ENCODE measurements around the gene PLEKHH2.

PLEKHH2 gene

DNA sequence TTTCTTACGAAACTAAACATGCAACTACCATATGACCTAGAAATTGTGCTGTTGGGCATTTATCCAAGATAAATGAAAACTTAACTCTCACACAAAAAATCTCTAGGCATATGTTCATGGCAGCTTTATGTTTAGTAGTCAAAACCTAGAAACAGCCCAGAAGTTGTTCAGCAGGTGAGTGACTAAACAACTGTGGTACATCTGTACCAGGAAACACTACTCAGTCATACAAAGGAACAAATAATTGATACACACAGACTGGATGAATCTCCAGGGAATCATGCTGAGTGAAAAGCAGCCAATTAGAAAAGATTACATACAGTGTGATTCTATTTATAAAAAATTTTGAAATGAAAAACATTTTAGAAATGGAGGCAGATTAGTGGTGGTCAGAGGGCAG is 166.1 kb downstream of the PLEKHH2 start:
- in situ Hi-C loops (cut with MboI; ENCODE audit: low sequenced_read_pairs): no loop called here

- in situ Hi-C loops (cut with MboI; ENCODE audit: low sequenced_read_pairs): no loop called here
Observed at GRCh38 chr2:43806719-43807031, 169.6 kb downstream of the PLEKHH2 start.

GRCh38 chr2:43810452-43810851 is 173.4 kb downstream of the PLEKHH2 start:
- in situ Hi-C loops (cut with MboI; ENCODE audit: low sequenced_read_pairs): no loop called here

- in situ Hi-C loops (cut with MboI; ENCODE audit: low sequenced_read_pairs): no loop called here
Observed at GRCh38 chr2:43810888-43811287, 173.8 kb downstream of the PLEKHH2 start.

GRCh38 chr2:43812006-43812405 is 174.9 kb downstream of the PLEKHH2 start:
- in situ Hi-C loops (cut with MboI; ENCODE audit: low sequenced_read_pairs): no loop called here

- in situ Hi-C loops (cut with MboI; ENCODE audit: low sequenced_read_pairs): no loop called here
Observed at GRCh38 chr2:43812947-43813346, 175.9 kb downstream of the PLEKHH2 start.

DNA sequence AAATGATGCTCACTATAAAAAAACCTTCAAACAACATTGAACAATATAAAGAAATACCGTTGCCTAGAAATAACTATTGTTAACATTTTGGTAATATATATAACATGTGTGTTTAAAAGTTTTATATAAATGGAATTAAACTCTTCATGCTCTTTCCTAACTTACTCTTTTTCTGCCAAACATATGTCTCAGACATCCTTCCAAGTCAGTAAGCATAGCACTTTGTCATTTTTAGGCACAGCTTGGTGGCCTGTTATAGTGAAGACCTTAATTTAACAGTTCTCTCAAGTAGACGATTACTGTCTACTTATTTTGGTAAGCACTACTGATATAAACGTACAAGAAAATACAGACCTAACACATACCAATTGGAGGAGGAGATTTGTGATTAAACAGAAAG is 177.7 kb downstream of the PLEKHH2 start:
- in situ Hi-C loops (cut with MboI; ENCODE audit: low sequenced_read_pairs): no loop called here
